ENCODE results near the gene GPR55. TPM values are rescaled to one million over a fixed set of nuclear protein-coding genes. Genes with fewer than 3 reads are reported as not detected.

GPR55 gene
- total RNA-seq, 1 donor from 2014 or later = not detected

- FAIRE-seq (no peak), DNase-seq (ENCODE audit: low read depth) (no peak)
- Histone ChIP-seq H3K27me3 (ENCODE audit: insufficient read depth, low read length) (peaks cover 4% of the 10 kb centered on the region), H3K4me3 (ENCODE audit: insufficient read depth, low read depth, low read length) (peak overlapping the region; percentile 54), H3K36me3 (ENCODE audit: insufficient read depth, low read length) (no peaks in the 10 kb centered on the region), H3K27ac (ENCODE audit: low read depth, low read length) (no peak overlapping the region), H3K4me1 (ENCODE audit: insufficient read depth, low read length) (peaks cover 3% of the 10 kb centered on the region), H3K79me2 (ENCODE audit: insufficient read depth, low read length) (no peaks in the 10 kb centered on the region), H2AFZ (ENCODE audit: low read depth, low read length) (peak overlapping the region; percentile 19), H3K9ac (ENCODE audit: low read length) (peak overlapping the region; percentile 64), H4K20me1 (ENCODE audit: insufficient read depth, low read length) (no peaks in the 10 kb centered on the region), H3K9me3 (ENCODE audit: insufficient read depth, low read depth, low read length) (no peaks in the 10 kb centered on the region), H3K4me2 (ENCODE audit: low read length) (peak overlapping the region; percentile 88)
- Mint-ChIP-seq H3K4me3 (ENCODE audit: unreplicated experiment) (peak overlapping the region; percentile 66), H3K4me1 (ENCODE audit: low read depth, unreplicated experiment) (peaks cover 24% of the 10 kb centered on the region), H3K9me3 (ENCODE audit: unreplicated experiment) (peaks cover 3% of the 10 kb centered on the region), H3K27ac (ENCODE audit: unreplicated experiment) (no peak overlapping the region), H3K27me3 (ENCODE audit: low read depth, unreplicated experiment) (peaks cover 3% of the 10 kb centered on the region), H3K36me3 (ENCODE audit: low read depth, unreplicated experiment) (no peaks in the 10 kb centered on the region)
- TF ChIP-seq EZH2 (IDR thresholded peaks at IDR 0.05; ENCODE audit: insufficient read depth, low read length) (no peak), CTCF (IDR thresholded peaks at IDR 0.05; ENCODE audit: insufficient read depth, low read depth, low read length) (no peak)
Measured at GRCh38 chr2:230957756-230958391, 32.8 kb upstream of the GPR55 start.

- peaks cover 24% of the 10 kb centered on the region for H3K4me1 Mint-ChIP-seq (ENCODE audit: low read depth, unreplicated experiment)
- Histone ChIP-seq H3K9ac (ENCODE audit: low read length) (peak overlapping the region; percentile 64), H3K4me1 (ENCODE audit: insufficient read depth, low read length) (peaks cover 3% of the 10 kb centered on the region), H3K27ac (ENCODE audit: low read depth, low read length) (no peak overlapping the region), H3K4me3 (ENCODE audit: insufficient read depth, low read depth, low read length) (peak overlapping the region; percentile 54), H3K4me2 (ENCODE audit: low read length) (peak overlapping the region; percentile 88), H2AFZ (ENCODE audit: low read depth, low read length) (peak overlapping the region; percentile 76), H3K36me3 (ENCODE audit: insufficient read depth, low read length) (no peaks in the 10 kb centered on the region), H3K27me3 (ENCODE audit: insufficient read depth, low read length) (peaks cover 4% of the 10 kb centered on the region), H3K9me3 (ENCODE audit: insufficient read depth, low read depth, low read length) (no peaks in the 10 kb centered on the region), H3K79me2 (ENCODE audit: insufficient read depth, low read length) (no peaks in the 10 kb centered on the region), H4K20me1 (ENCODE audit: insufficient read depth, low read length) (no peaks in the 10 kb centered on the region)
- DNase-seq (ENCODE audit: low read depth) (peak; percentile 47), FAIRE-seq (no peak)
- no peaks in the 10 kb centered on the region for H3K36me3 Mint-ChIP-seq (ENCODE audit: low read depth, unreplicated experiment)
- H3K27me3 Mint-ChIP-seq (ENCODE audit: low read depth, unreplicated experiment) = peaks cover 5% of the 10 kb centered on the region
- H3K9me3 Mint-ChIP-seq (ENCODE audit: unreplicated experiment) = peaks cover 3% of the 10 kb centered on the region
- TF ChIP-seq CTCF (IDR thresholded peaks at IDR 0.05; ENCODE audit: insufficient read depth, low read depth, low read length) (no peak), EZH2 (IDR thresholded peaks at IDR 0.05; ENCODE audit: insufficient read depth, low read length) (no peak)
- H3K27ac Mint-ChIP-seq (ENCODE audit: unreplicated experiment) = peak overlapping the region; percentile 1
- H3K4me3 Mint-ChIP-seq (ENCODE audit: unreplicated experiment) = peak overlapping the region; percentile 76
Measured at GRCh38 chr2:230956827-230957755, 32.0 kb upstream of the GPR55 start.

Data from astrocyte (in vitro differentiated cells and primary cell).